ENCODE data around the gene HSPA5.

The HSPA5 gene

DNA sequence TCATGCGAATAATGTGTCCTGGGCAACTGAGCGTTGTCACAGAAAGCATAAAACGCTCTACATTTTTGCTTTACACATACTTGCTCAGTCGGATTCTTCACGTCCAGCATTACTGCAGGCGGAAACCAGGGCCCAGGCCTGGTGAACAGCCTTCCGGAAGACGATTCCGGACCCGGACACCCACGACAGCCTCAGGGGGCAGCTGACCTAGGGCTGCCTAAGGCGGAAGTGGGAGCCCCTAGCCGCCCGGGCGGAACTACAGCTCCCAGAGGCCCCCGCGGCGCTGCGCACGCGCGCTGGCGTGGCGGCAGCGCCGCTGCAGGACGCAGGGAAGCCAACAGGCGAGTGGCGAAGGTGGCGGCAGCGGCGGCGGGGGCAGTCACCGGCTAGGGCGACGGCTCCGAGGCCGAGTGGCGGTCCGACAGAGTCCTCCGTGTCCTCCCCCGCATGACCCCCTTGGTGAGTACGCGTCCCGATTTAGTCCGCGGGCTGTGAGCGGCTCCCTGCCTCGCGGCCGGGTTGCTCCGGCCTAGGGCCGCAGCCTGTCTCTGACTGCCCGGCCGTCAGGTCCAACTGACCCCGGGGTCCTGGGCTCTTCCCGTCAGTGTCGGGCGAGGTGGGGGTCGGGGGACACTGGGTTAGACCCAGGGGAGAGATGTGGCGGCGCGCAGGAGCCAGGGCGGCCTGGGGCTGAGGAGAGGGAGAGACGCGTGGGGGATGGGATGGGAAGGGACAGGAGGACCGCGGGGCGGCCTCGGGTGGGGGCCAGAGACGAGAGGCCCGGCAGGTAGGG lies 20.6 kb upstream of the HSPA5 start, which contains the start of gene GAPVD1 (continued):
- no peak for TF ChIP-seq ZNF548 (tag by site-specific recombination; IDR thresholded peaks at IDR 0.05)
- TF ChIP-seq ZNF544 (tag by site-specific recombination; IDR thresholded peaks at IDR 0.05) = no peak
- no peak for TF ChIP-seq ZNF791 (tag by site-specific recombination; IDR thresholded peaks at IDR 0.05)
- TF ChIP-seq, protein P1, sequence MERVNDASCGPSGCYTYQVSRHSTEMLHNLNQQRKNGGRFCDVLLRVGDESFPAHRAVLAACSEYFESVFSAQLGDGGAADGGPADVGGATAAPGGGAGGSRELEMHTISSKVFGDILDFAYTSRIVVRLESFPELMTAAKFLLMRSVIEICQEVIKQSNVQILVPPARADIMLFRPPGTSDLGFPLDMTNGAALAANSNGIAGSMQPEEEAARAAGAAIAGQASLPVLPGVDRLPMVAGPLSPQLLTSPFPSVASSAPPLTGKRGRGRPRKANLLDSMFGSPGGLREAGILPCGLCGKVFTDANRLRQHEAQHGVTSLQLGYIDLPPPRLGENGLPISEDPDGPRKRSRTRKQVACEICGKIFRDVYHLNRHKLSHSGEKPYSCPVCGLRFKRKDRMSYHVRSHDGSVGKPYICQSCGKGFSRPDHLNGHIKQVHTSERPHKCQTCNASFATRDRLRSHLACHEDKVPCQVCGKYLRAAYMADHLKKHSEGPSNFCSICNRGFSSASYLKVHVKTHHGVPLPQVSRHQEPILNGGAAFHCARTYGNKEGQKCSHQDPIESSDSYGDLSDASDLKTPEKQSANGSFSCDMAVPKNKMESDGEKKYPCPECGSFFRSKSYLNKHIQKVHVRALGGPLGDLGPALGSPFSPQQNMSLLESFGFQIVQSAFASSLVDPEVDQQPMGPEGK (tag by site-specific recombination; IDR thresholded peaks at IDR 0.05) = peak; percentile 78
- no peak for TF ChIP-seq SALL2 (tag by site-specific recombination; IDR thresholded peaks at IDR 0.05; ENCODE audit: borderline replicate concordance)
- TF ChIP-seq ZSCAN30 (tag by site-specific recombination; IDR thresholded peaks at IDR 0.05) = no peak
- TF ChIP-seq, protein P2, sequence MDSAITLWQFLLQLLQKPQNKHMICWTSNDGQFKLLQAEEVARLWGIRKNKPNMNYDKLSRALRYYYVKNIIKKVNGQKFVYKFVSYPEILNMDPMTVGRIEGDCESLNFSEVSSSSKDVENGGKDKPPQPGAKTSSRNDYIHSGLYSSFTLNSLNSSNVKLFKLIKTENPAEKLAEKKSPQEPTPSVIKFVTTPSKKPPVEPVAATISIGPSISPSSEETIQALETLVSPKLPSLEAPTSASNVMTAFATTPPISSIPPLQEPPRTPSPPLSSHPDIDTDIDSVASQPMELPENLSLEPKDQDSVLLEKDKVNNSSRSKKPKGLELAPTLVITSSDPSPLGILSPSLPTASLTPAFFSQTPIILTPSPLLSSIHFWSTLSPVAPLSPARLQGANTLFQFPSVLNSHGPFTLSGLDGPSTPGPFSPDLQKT (IDR thresholded peaks at IDR 0.05; ENCODE audit: borderline replicate concordance, low read depth, low read length) = no peak
- TF ChIP-seq EGR2 (tag by site-specific recombination; IDR thresholded peaks at IDR 0.05; ENCODE audit: low read depth) = peak; percentile 39; the same call in 1 of the 2 replicates
- TF ChIP-seq ZNF549 (tag by site-specific recombination; IDR thresholded peaks at IDR 0.05) = no peak
- TF ChIP-seq, protein P3, sequence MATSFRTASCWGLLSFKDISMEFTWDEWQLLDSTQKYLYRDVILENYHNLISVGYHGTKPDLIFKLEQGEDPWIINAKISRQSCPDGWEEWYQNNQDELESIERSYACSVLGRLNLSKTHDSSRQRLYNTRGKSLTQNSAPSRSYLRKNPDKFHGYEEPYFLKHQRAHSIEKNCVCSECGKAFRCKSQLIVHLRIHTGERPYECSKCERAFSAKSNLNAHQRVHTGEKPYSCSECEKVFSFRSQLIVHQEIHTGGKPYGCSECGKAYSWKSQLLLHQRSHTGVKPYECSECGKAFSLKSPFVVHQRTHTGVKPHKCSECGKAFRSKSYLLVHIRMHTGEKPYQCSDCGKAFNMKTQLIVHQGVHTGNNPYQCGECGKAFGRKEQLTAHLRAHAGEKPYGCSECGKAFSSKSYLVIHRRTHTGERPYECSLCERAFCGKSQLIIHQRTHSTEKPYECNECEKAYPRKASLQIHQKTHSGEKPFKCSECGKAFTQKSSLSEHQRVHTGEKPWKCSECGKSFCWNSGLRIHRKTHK (tag by site-specific recombination; IDR thresholded peaks at IDR 0.05) = no peak
- TF ChIP-seq ZNF555 (tag by site-specific recombination; conservative IDR thresholded peaks at IDR 0.05) = no peak
- TF ChIP-seq ZNF274 (IDR thresholded peaks at IDR 0.05; ENCODE audit: low read length) = no peak
- TF ChIP-seq ZNF274 (tag by site-specific recombination; IDR thresholded peaks at IDR 0.05; ENCODE audit: borderline replicate concordance) = no peak
- TF ChIP-seq GLI4 (tag by site-specific recombination; IDR thresholded peaks at IDR 0.05) = no peak
- TF ChIP-seq, protein P4, sequence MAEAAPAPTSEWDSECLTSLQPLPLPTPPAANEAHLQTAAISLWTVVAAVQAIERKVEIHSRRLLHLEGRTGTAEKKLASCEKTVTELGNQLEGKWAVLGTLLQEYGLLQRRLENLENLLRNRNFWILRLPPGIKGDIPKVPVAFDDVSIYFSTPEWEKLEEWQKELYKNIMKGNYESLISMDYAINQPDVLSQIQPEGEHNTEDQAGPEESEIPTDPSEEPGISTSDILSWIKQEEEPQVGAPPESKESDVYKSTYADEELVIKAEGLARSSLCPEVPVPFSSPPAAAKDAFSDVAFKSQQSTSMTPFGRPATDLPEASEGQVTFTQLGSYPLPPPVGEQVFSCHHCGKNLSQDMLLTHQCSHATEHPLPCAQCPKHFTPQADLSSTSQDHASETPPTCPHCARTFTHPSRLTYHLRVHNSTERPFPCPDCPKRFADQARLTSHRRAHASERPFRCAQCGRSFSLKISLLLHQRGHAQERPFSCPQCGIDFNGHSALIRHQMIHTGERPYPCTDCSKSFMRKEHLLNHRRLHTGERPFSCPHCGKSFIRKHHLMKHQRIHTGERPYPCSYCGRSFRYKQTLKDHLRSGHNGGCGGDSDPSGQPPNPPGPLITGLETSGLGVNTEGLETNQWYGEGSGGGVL (tag by site-specific recombination; IDR thresholded peaks at IDR 0.05) = peak; percentile 27; the same call in 1 of the 2 replicates
- TF ChIP-seq, protein P5, sequence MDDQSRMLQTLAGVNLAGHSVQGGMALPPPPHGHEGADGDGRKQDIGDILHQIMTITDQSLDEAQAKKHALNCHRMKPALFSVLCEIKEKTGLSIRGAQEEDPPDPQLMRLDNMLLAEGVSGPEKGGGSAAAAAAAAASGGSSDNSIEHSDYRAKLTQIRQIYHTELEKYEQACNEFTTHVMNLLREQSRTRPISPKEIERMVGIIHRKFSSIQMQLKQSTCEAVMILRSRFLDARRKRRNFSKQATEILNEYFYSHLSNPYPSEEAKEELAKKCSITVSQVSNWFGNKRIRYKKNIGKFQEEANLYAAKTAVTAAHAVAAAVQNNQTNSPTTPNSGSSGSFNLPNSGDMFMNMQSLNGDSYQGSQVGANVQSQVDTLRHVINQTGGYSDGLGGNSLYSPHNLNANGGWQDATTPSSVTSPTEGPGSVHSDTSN (CRISPR knock-in tag; IDR thresholded peaks at IDR 0.05) = 0 out of 2 replicates have a peak, but pooled peaks have one; percentile 28
- no peak for TF ChIP-seq ZNF558 (tag by site-specific recombination; IDR thresholded peaks at IDR 0.05)
- no peak for TF ChIP-seq ZSCAN23 (tag by site-specific recombination; IDR thresholded peaks at IDR 0.05)
- TF ChIP-seq ZNF560 (tag by site-specific recombination; IDR thresholded peaks at IDR 0.05; ENCODE audit: borderline replicate concordance) = no peak
- TF ChIP-seq ZNF248 (tag by site-specific recombination; IDR thresholded peaks at IDR 0.05) = no peak
- no peak for TF ChIP-seq ZNF155 (tag by site-specific recombination; IDR thresholded peaks at IDR 0.05)
- no peak for TF ChIP-seq MEIS1 (CRISPR knock-in tag; IDR thresholded peaks at IDR 0.05; ENCODE audit: borderline replicate concordance)
- TF ChIP-seq ZNF335 (tag by site-specific recombination; conservative IDR thresholded peaks at IDR 0.05) = peak; percentile 91
- TF ChIP-seq SP3 (tag by site-specific recombination; IDR thresholded peaks at IDR 0.05) = no peak
- TF ChIP-seq, protein P6, sequence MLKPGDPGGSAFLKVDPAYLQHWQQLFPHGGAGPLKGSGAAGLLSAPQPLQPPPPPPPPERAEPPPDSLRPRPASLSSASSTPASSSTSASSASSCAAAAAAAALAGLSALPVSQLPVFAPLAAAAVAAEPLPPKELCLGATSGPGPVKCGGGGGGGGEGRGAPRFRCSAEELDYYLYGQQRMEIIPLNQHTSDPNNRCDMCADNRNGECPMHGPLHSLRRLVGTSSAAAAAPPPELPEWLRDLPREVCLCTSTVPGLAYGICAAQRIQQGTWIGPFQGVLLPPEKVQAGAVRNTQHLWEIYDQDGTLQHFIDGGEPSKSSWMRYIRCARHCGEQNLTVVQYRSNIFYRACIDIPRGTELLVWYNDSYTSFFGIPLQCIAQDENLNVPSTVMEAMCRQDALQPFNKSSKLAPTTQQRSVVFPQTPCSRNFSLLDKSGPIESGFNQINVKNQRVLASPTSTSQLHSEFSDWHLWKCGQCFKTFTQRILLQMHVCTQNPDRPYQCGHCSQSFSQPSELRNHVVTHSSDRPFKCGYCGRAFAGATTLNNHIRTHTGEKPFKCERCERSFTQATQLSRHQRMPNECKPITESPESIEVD (tag by site-specific recombination; IDR thresholded peaks at IDR 0.05) = no peak
- TF ChIP-seq HOXA7 (CRISPR knock-in tag; IDR thresholded peaks at IDR 0.05; ENCODE audit: borderline replicate concordance) = no peak
- TF ChIP-seq, protein P7, sequence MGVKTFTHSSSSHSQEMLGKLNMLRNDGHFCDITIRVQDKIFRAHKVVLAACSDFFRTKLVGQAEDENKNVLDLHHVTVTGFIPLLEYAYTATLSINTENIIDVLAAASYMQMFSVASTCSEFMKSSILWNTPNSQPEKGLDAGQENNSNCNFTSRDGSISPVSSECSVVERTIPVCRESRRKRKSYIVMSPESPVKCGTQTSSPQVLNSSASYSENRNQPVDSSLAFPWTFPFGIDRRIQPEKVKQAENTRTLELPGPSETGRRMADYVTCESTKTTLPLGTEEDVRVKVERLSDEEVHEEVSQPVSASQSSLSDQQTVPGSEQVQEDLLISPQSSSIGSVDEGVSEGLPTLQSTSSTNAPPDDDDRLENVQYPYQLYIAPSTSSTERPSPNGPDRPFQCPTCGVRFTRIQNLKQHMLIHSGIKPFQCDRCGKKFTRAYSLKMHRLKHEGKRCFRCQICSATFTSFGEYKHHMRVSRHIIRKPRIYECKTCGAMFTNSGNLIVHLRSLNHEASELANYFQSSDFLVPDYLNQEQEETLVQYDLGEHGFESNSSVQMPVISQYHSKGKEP (tag by site-specific recombination; IDR thresholded peaks at IDR 0.05) = no peak
- no peak for TF ChIP-seq ZNF670 (tag by site-specific recombination; IDR thresholded peaks at IDR 0.05; ENCODE audit: low read depth)
- no peak for TF ChIP-seq ZNF600 (tag by site-specific recombination; IDR thresholded peaks at IDR 0.05)

Data from HEK293 (cell line).